GM12892 (cell line): Measurements from ENCODE around the gene PEX14.
"Not testable (repeated sequence)": the region's sequence is repeated elsewhere in the genome, so short reads cannot be mapped to it uniquely, and the experiment has no call there.

ENCODE experiments used
- DNase-seq: peaks from one replicate; pipeline ENCODE4 v3.0.0; 2011; ENCODE audit not compliant: insufficient read length
- FAIRE-seq: peaks from 2 replicates; lab custom pipeline; 2011; peaks lifted over from hg19 to GRCh38; lab: Jason Lieb, UNC
- POLR2A ChIP-seq: IDR thresholded peaks from 2 replicates; pipeline ENCODE4 v1.6.1; 2011; ENCODE audit warnings: low read depth, low read length, control low read depth
- POLR2AphosphoS5 ChIP-seq: IDR thresholded peaks from 2 replicates; pipeline ENCODE4 v1.6.1; 2011; ENCODE audit warnings: low read depth, low read length, control low read depth
- TAF1 ChIP-seq: IDR thresholded peaks from 2 replicates; pipeline ENCODE4 v1.6.1; 2011; ENCODE audit warnings: low read depth, mild to moderate bottlenecking, control low read depth, low read length, borderline replicate concordance

The PEX14 gene

GRCh38 chr1:10456048-10456447 is 18.7 kb upstream of the PEX14 start:
- DNase-seq (no peak), FAIRE-seq (no peak)

GRCh38 chr1:10456661-10457060 is 18.1 kb upstream of the PEX14 start:
- no peak for TF ChIP-seq TAF1
- FAIRE-seq, result no peak
- DNase-seq, result no peak

More at GRCh38 chr1:10456048-10456447, 18.7 kb upstream of the PEX14 start:
- TF ChIP-seq POLR2AphosphoS5 (no peak), TAF1 (no peak), POLR2A (no peak)

GRCh38 chr1:10457462-10457861 is 17.3 kb upstream of the PEX14 start:
- FAIRE-seq, DNase-seq: not testable (repeated sequence)

GRCh38 chr1:10457875-10458274 is 16.9 kb upstream of the PEX14 start:
- no peak for FAIRE-seq
- DNase-seq, result no peak
- TF ChIP-seq POLR2AphosphoS5 (peak; percentile 42; the same call in 1 of the 2 replicates), POLR2A (0 out of 2 replicates have a peak, but pooled peaks have one; percentile 34), TAF1 (no peak)

- no peak for FAIRE-seq
- no peak for DNase-seq
- no peak for TF ChIP-seq POLR2A
- no peak for TF ChIP-seq POLR2AphosphoS5
- TF ChIP-seq TAF1, result no peak
Measured at GRCh38 chr1:10459184-10459583, 15.6 kb upstream of the PEX14 start.

- no peak for DNase-seq
- TF ChIP-seq POLR2AphosphoS5 (no peak), TAF1 (no peak), POLR2A (no peak)
- FAIRE-seq, result no peak
Measured at GRCh38 chr1:10467078-10467477, 7.7 kb upstream of the PEX14 start.

- TF ChIP-seq POLR2A (no peak), TAF1 (no peak), POLR2AphosphoS5 (no peak)
- DNase-seq (no peak), FAIRE-seq (no peak)
Measured at GRCh38 chr1:10470043-10470442, 4.7 kb upstream of the PEX14 start.

GRCh38 chr1:10471411-10472219 is 3.1 kb upstream of the PEX14 start:
- TF ChIP-seq POLR2AphosphoS5 (no peak), TAF1 (no peak), POLR2A (no peak)
- DNase-seq, result no peak
- FAIRE-seq, result peak; percentile 24

- peak; percentile 96 for FAIRE-seq
- TF ChIP-seq TAF1 (peak; percentile 8; the same call in 1 of the 2 replicates), POLR2A (peak; percentile 78), POLR2AphosphoS5 (peak; percentile 79)
- peak; percentile 89 for DNase-seq
Measured at GRCh38 chr1:10472220-10473144, 2.3 kb upstream of the PEX14 start, which contains the start of gene DFFA. TSS of gene DFFA (minus strand) at chr1:10472529. CDS start at chr1:10472458, 71 bp downstream.

- FAIRE-seq, result no peak
- DNase-seq, result no peak
- TF ChIP-seq POLR2AphosphoS5 (no peak), TAF1 (no peak), POLR2A (no peak)
Measured at GRCh38 chr1:10473145-10473765, 1.5 kb upstream of the PEX14 start.

GRCh38 chr1:10474309-10474612 is 489 bp upstream of the PEX14 start:
- DNase-seq, FAIRE-seq: not testable (repeated sequence)

GRCh38 chr1:10475510-10475909 is 760 bp downstream of the PEX14 start:
- FAIRE-seq, result no peak
- no peak for TF ChIP-seq TAF1
- TF ChIP-seq POLR2AphosphoS5, result no peak
- no peak for TF ChIP-seq POLR2A
- DNase-seq, result no peak

GRCh38 chr1:10479296-10479695 is 4.5 kb downstream of the PEX14 start:
- no peak for TF ChIP-seq TAF1
- no peak for TF ChIP-seq POLR2A
- no peak for TF ChIP-seq POLR2AphosphoS5
- DNase-seq (no peak), FAIRE-seq (no peak)
